HEK293 (cell line): ENCODE results near the gene DIP2C.

Experiments used
- CTCF ChIA-PET: fragments of 350-600 bp; formaldehyde crosslinking; extraction: SDS; loops from one replicate; lab custom pipeline; 2021; ENCODE audit warnings: antibody characterized with exemption; lab: Yijun Ruan, JAX
- POLR2A ChIA-PET: fragments of 300-600 bp; formaldehyde crosslinking; extraction: SDS; loops from one replicate; lab custom pipeline; 2020; ENCODE audit warnings: antibody characterized with exemption, inconsistent platforms; lab: Yijun Ruan, JAX
- H3K27ac ChIP-seq: fragments of 200-500 bp; sonication (Bioruptor generic); 2 replicates; pipeline ENCODE4 v1.5.1; 2014; ENCODE audit warnings: low read depth, low read length, control low read depth, inconsistent platforms; ENCODE audit errors: extremely low read depth
- H3K36me3 ChIP-seq, 2 experiments: fragments of 200-500 bp in 1 of 2; sonication (Bioruptor generic) in 1 of 2; 1 replicate in 1 of 2; 2 replicates in 1 of 2; pipeline ENCODE4 v1.5.1; 2014 to 2017; ENCODE audit warnings: inconsistent platforms in 2 of 2, low read length in 2 of 2; ENCODE audit not compliant: control insufficient read depth in 2 of 2, insufficient read depth in 1 of 2
- H3K4me1 ChIP-seq: fragments of 200-500 bp; sonication (Bioruptor generic); 2 replicates; pipeline ENCODE4 v1.5.1; 2014; ENCODE audit warnings: mild to moderate bottlenecking, low read length, inconsistent platforms; ENCODE audit not compliant: control insufficient read depth, insufficient read depth
- H3K4me3 ChIP-seq: 2 replicates; pipeline ENCODE4 v1.5.1; 2011; ENCODE audit warnings: low read depth, mild to moderate bottlenecking, control low read depth, low read length, moderate library complexity
- H3K9me3 ChIP-seq: fragments of 200-500 bp; sonication (Bioruptor generic); 2 replicates; pipeline ENCODE4 v1.5.1; 2014; ENCODE audit warnings: low read depth, low read length, inconsistent platforms; ENCODE audit not compliant: control insufficient read depth, insufficient read depth
- INSM2 ChIP-seq: fragments of 450-650 bp; formaldehyde crosslinking; IDR thresholded peaks from 2 replicates; pipeline ENCODE4 v1.5.1; 2016; ENCODE audit warnings: missing biosample characterization, missing genetic modification characterization
- KLF9 ChIP-seq: fragments of 450-650 bp; formaldehyde crosslinking; IDR thresholded peaks from 2 replicates; pipeline ENCODE4 v1.5.1; 2016; ENCODE audit warnings: missing biosample characterization, missing genetic modification characterization, low read depth
- SCRT1 ChIP-seq: fragments of 450-650 bp; formaldehyde crosslinking; IDR thresholded peaks from 2 replicates; pipeline ENCODE4 v1.5.1; 2016; ENCODE audit warnings: missing biosample characterization, missing genetic modification characterization, borderline replicate concordance
- SETDB1 ChIP-seq: IDR thresholded peaks from one replicate; pipeline ENCODE4 v1.6.1; 2017; ENCODE audit warnings: mild to moderate bottlenecking, low read length, moderate library complexity, mixed read lengths; ENCODE audit not compliant: insufficient read length
- ZBTB1 ChIP-seq: fragments of 450-650 bp; formaldehyde crosslinking; IDR thresholded peaks from 2 replicates; pipeline ENCODE4 v1.5.1; 2016; ENCODE audit warnings: missing biosample characterization, missing genetic modification characterization
- ZEB2 ChIP-seq: fragments of 450-650 bp; formaldehyde crosslinking; IDR thresholded peaks from 2 replicates; pipeline ENCODE4 v1.5.1; 2016; ENCODE audit warnings: missing biosample characterization, missing genetic modification characterization
- ZFP3 ChIP-seq: fragments of 450-650 bp; formaldehyde crosslinking; IDR thresholded peaks from 2 replicates; pipeline ENCODE4 v1.5.1; 2016; ENCODE audit warnings: low read depth, missing biosample characterization, missing genetic modification characterization
- ZNF138 ChIP-seq: fragments of 450-650 bp; formaldehyde crosslinking; IDR thresholded peaks from 2 replicates; pipeline ENCODE4 v1.5.1; 2016; ENCODE audit warnings: missing biosample characterization, missing genetic modification characterization, borderline replicate concordance
- ZNF169 ChIP-seq: fragments of 450-650 bp; formaldehyde crosslinking; IDR thresholded peaks from 2 replicates; pipeline ENCODE4 v1.5.1; 2016; ENCODE audit warnings: missing biosample characterization, missing genetic modification characterization
- ZNF174 ChIP-seq: fragments of 450-650 bp; formaldehyde crosslinking; IDR thresholded peaks from 2 replicates; pipeline ENCODE4 v1.5.0; 2017; ENCODE audit warnings: missing biosample characterization, mild to moderate bottlenecking, missing genetic modification characterization
- ZNF175 ChIP-seq: fragments of 450-650 bp; formaldehyde crosslinking; IDR thresholded peaks from 2 replicates; pipeline ENCODE4 v1.5.1; 2016; ENCODE audit warnings: missing biosample characterization, missing genetic modification characterization
- ZNF184 ChIP-seq: fragments of 450-650 bp; IDR thresholded peaks from 2 replicates; pipeline ENCODE4 v1.5.1; 2018; ENCODE audit warnings: missing biosample characterization, mild to moderate bottlenecking, missing genetic modification characterization
- ZNF19 ChIP-seq: fragments of 450-650 bp; formaldehyde crosslinking; IDR thresholded peaks from 2 replicates; pipeline ENCODE4; 2016; ENCODE audit warnings: missing biosample characterization, missing genetic modification characterization, low read depth
- ZNF266 ChIP-seq: fragments of 450-650 bp; formaldehyde crosslinking; IDR thresholded peaks from 2 replicates; pipeline ENCODE4 v1.5.1; 2016; ENCODE audit warnings: missing biosample characterization, missing genetic modification characterization, low read depth
- ZNF302 ChIP-seq: fragments of 450-650 bp; formaldehyde crosslinking; IDR thresholded peaks from 2 replicates; pipeline ENCODE4 v1.5.1; 2016; ENCODE audit warnings: missing biosample characterization, missing genetic modification characterization, low read depth
- ZNF341 ChIP-seq: fragments of 450-650 bp; formaldehyde crosslinking; IDR thresholded peaks from 2 replicates; pipeline ENCODE4; 2016; ENCODE audit warnings: low read depth, missing biosample characterization, missing genetic modification characterization
- ZNF391 ChIP-seq: fragments of 450-650 bp; formaldehyde crosslinking; IDR thresholded peaks from 2 replicates; pipeline ENCODE4 v1.5.1; 2016; ENCODE audit warnings: low read depth, missing biosample characterization, missing genetic modification characterization, borderline replicate concordance
- ZNF544 ChIP-seq: fragments of 450-650 bp; formaldehyde crosslinking; IDR thresholded peaks from 2 replicates; pipeline ENCODE4 v1.5.0; 2017; ENCODE audit warnings: missing biosample characterization, missing genetic modification characterization
- ZNF558 ChIP-seq: fragments of 450-650 bp; formaldehyde crosslinking; IDR thresholded peaks from 2 replicates; pipeline ENCODE4 v1.5.1; 2016; ENCODE audit warnings: missing biosample characterization, missing genetic modification characterization
- ZNF571 ChIP-seq: fragments of 450-650 bp; formaldehyde crosslinking; IDR thresholded peaks from 2 replicates; pipeline ENCODE4 v1.5.0; 2017; ENCODE audit warnings: missing biosample characterization, missing genetic modification characterization
- ZNF664 ChIP-seq: fragments of 450-650 bp; formaldehyde crosslinking; IDR thresholded peaks from 2 replicates; pipeline ENCODE4 v1.5.1; 2016; ENCODE audit warnings: missing biosample characterization, missing genetic modification characterization
- TF ChIP-seq, protein P1 (sequence below): fragments of 450-650 bp; formaldehyde crosslinking; IDR thresholded peaks from 2 replicates; pipeline ENCODE4 v1.5.1; 2016; ENCODE audit warnings: missing biosample characterization, missing genetic modification characterization, borderline replicate concordance
- TF ChIP-seq, protein P2 (sequence below): fragments of 450-650 bp; formaldehyde crosslinking; IDR thresholded peaks from 2 replicates; pipeline ENCODE4 v1.5.1; 2016; ENCODE audit warnings: missing biosample characterization, missing genetic modification characterization

DIP2C gene

GRCh38 chr10:244227-244626, 445.2 kb downstream of the DIP2C start:
- ChIA-PET CTCF (no interaction called here), POLR2A (no interaction called here)
- Histone ChIP-seq H3K27ac (no peak overlapping the region), H3K36me3 (peaks cover 19 to 43% of the 10 kb centered on the region in 2 experiments; a peak in 2 of 3 replicates), H3K4me1 (no peaks in the 10 kb centered on the region), H3K4me3 (no peak overlapping the region), H3K9me3 (no peaks in the 10 kb centered on the region)
- TF ChIP-seq INSM2 (no peak), ZNF544 (tag by site-specific recombination) (no peak), ZFP3 (no peak), ZNF558 (no peak), ZNF174 (tag by site-specific recombination) (no peak), SETDB1 (no peak), ZNF19 (tag by site-specific recombination) (no peak), ZNF175 (tag by site-specific recombination) (no peak)
- TF ChIP-seq, protein P1, sequence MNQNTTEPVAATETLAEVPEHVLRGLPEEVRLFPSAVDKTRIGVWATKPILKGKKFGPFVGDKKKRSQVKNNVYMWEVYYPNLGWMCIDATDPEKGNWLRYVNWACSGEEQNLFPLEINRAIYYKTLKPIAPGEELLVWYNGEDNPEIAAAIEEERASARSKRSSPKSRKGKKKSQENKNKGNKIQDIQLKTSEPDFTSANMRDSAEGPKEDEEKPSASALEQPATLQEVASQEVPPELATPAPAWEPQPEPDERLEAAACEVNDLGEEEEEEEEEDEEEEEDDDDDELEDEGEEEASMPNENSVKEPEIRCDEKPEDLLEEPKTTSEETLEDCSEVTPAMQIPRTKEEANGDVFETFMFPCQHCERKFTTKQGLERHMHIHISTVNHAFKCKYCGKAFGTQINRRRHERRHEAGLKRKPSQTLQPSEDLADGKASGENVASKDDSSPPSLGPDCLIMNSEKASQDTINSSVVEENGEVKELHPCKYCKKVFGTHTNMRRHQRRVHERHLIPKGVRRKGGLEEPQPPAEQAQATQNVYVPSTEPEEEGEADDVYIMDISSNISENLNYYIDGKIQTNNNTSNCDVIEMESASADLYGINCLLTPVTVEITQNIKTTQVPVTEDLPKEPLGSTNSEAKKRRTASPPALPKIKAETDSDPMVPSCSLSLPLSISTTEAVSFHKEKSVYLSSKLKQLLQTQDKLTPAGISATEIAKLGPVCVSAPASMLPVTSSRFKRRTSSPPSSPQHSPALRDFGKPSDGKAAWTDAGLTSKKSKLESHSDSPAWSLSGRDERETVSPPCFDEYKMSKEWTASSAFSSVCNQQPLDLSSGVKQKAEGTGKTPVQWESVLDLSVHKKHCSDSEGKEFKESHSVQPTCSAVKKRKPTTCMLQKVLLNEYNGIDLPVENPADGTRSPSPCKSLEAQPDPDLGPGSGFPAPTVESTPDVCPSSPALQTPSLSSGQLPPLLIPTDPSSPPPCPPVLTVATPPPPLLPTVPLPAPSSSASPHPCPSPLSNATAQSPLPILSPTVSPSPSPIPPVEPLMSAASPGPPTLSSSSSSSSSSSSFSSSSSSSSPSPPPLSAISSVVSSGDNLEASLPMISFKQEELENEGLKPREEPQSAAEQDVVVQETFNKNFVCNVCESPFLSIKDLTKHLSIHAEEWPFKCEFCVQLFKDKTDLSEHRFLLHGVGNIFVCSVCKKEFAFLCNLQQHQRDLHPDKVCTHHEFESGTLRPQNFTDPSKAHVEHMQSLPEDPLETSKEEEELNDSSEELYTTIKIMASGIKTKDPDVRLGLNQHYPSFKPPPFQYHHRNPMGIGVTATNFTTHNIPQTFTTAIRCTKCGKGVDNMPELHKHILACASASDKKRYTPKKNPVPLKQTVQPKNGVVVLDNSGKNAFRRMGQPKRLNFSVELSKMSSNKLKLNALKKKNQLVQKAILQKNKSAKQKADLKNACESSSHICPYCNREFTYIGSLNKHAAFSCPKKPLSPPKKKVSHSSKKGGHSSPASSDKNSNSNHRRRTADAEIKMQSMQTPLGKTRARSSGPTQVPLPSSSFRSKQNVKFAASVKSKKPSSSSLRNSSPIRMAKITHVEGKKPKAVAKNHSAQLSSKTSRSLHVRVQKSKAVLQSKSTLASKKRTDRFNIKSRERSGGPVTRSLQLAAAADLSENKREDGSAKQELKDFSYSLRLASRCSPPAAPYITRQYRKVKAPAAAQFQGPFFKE (tag by site-specific recombination): no peak

DNA sequence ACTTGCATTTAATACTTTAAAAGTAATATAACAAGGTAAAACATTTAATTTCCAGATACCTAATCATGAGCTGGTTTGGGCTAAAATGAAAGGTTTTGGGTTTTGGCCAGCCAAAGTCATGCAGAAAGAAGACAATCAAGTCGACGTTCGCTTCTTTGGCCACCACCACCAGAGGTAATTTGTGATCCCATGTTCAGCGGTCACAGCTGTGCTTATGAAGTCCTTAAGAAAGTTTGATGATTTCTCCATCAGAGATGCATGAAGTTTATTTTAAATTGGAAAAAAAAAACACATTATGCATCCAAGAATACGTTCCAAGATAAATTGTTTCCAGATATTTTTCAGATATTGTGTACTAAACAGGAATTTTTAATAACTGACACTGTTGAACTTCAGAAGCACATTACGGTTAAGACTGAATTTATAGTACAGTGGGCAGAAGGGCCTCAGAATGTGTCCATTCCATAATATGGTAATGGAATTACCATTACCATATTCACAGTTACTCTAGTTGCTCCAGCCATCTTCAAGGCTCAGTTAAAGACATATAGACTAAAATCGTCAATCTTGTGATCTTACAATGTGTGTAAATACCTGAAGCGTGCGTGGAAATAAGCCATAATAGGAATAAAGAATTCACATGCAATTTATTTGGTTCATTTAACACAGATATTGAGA, 447.4 kb downstream of the DIP2C start:
- H3K27ac ChIP-seq: no peak overlapping the region
- peaks cover 6 to 27% of the 10 kb centered on the region in 2 experiments; a peak in 2 of 3 replicates for H3K36me3 ChIP-seq
- CTCF ChIA-PET: interaction anchor here (0.6 kb wide), 1 partner anchor 99 kb away, joined by 3 read pairs; no protein-coding TSS in a partner anchor
- TF ChIP-seq ZEB2 (no peak), ZNF302 (tag by site-specific recombination) (no peak), ZFP3 (no peak), INSM2 (no peak), ZNF571 (tag by site-specific recombination) (no peak), ZBTB1 (no peak), ZNF664 (tag by site-specific recombination) (no peak), ZNF266 (no peak), ZNF341 (tag by site-specific recombination) (no peak), ZNF169 (no peak), ZNF138 (tag by site-specific recombination) (no peak), KLF9 (tag by site-specific recombination) (no peak), ZNF184 (no peak), ZNF391 (tag by site-specific recombination) (no peak), SCRT1 (no peak)
- TF ChIP-seq, protein P2, sequence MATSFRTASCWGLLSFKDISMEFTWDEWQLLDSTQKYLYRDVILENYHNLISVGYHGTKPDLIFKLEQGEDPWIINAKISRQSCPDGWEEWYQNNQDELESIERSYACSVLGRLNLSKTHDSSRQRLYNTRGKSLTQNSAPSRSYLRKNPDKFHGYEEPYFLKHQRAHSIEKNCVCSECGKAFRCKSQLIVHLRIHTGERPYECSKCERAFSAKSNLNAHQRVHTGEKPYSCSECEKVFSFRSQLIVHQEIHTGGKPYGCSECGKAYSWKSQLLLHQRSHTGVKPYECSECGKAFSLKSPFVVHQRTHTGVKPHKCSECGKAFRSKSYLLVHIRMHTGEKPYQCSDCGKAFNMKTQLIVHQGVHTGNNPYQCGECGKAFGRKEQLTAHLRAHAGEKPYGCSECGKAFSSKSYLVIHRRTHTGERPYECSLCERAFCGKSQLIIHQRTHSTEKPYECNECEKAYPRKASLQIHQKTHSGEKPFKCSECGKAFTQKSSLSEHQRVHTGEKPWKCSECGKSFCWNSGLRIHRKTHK (tag by site-specific recombination): no peak
- H3K4me3 ChIP-seq: no peak overlapping the region
- H3K4me1 ChIP-seq: no peaks in the 10 kb centered on the region
- no peaks in the 10 kb centered on the region for H3K9me3 ChIP-seq
- POLR2A ChIA-PET: no interaction called here
